ENCODE data around the gene BCL6B.

- TF ChIP-seq CTCF (IDR thresholded peaks at IDR 0.05) (no peak), NR3C1 (CRISPR knock-in tag; conservative IDR thresholded peaks at IDR 0.05; ENCODE audit: low read depth) (no peak), ESRRA (CRISPR knock-in tag; IDR thresholded peaks at IDR 0.05; ENCODE audit: borderline replicate concordance) (no peak)
These were observed 49.6 kb downstream of the BCL6B start for GRCh38 chr17:7072406-7072805.

Measured in WTC11 (cell line).